GM21576 (cell line): ENCODE results near the gene TMEM258.

Experiments
- ATAC-seq: cut with Tn5 transposase; IDR thresholded peaks from one replicate; pipeline ENCODE4 v1.9.1; 2021; ENCODE audit warnings: mild to moderate bottlenecking, moderate library complexity; ENCODE audit not compliant: unreplicated experiment

The TMEM258 gene

DNA sequence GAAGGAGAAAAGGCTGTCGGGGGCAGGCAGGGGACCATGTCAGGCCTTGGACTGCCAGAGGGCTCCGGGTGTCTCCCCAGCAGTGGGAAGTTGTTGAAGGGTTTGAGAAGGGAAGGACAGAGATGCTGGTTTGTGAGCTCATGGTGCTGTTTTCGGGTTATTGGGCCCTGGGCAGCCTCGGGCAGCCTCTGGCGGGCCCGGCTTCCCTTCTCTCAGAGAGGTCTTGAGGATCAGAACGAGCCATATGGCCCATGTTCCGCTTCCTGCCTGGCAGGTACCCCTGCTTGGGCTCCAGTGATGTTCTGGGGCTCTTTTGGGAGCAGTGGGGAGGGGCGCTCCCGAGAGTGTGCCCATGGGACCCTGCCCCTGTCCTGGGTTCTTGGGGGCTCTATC lies 30.2 kb downstream of the TMEM258 start:
- no peak for ATAC-seq

DNA sequence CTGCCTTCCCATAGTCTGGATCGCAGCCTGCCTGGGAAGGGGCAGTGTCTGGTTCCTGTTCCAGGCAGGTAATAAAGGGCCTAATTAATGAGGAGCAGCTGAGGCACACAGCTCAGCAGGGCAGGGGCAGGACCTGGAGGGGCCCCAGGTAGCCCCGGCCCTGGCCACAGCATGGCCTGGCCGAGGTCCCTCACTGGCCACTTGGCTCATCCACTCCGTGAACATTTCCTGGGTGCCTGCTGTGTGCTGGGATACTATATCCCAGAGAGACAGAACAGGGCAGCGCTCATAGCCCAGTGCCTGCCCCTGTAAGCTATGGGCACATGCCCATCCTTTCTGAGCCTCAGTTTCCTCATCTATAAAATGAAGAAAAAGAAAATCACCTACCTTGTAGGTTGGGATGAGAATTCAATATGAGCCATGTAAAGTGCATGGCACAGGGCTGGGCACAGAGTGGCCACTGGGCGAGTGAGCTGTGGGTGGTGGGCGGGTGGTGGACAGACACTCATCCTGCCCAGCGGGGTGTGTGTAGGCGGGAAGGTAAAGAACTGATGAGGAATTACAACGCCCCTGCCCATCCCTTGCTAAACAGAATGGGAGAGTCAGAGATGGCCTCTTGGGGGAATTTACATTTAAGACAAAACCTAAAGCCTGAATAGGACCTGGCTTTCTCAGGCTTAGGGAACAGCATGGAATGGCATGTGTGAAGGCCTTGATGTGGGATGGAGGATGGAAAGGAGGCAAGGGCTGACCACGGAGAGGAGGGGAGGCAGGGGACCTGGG lies 30.8 kb downstream of the TMEM258 start:
- ATAC-seq, result no peak

DNA sequence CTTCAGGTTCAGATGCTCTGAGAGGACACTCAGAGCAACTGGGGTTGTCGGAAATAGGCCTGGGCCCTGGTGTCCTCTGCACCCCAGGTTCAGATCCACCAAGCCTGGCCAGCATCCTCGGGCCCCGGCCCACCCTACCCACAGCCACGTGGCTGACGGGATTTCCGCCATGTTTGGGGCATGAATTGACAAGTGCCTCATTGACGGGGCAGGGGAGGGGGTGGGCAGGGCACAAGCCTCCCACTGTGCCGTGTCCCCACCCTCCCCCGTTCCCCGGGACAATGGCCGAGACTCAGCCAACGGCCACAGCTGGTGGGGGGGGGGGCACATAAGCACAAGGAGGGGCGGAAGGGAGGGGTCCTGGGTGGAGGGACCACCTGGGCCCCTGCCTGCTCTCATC lies 31.5 kb downstream of the TMEM258 start:
- ATAC-seq, result no peak

DNA sequence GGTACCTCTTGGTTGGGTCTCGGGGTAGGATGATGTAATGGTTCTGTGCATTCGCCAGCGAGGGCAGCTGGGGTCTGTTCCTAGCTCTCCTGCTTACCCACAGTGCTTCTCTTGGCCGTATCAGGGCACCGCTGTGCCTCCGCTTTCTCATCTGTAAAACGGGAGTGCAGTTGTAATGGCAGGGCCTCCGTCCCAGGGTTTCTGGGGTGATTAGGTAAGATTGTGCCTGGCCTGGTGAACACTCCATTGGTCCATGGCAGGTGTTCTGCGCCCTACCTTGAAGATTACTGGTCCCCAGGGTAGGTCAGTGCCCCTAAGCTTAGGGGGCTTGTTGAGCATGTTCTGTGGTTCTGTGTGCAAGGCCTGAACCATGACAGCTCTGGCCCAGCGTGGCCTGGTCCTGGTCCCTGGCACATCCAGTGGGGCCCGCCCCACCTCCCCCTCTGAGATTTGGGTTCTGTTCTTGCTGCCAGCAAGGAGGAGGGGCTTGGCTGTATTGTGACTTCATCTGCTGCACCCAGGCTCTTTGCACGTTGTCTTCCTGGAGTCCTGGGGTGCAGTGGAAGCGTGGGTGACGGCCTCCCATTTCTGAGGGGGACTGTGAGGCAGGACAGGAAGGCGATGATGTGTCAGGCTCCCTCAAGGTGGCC lies 35.1 kb downstream of the TMEM258 start:
- ATAC-seq, result no peak

DNA sequence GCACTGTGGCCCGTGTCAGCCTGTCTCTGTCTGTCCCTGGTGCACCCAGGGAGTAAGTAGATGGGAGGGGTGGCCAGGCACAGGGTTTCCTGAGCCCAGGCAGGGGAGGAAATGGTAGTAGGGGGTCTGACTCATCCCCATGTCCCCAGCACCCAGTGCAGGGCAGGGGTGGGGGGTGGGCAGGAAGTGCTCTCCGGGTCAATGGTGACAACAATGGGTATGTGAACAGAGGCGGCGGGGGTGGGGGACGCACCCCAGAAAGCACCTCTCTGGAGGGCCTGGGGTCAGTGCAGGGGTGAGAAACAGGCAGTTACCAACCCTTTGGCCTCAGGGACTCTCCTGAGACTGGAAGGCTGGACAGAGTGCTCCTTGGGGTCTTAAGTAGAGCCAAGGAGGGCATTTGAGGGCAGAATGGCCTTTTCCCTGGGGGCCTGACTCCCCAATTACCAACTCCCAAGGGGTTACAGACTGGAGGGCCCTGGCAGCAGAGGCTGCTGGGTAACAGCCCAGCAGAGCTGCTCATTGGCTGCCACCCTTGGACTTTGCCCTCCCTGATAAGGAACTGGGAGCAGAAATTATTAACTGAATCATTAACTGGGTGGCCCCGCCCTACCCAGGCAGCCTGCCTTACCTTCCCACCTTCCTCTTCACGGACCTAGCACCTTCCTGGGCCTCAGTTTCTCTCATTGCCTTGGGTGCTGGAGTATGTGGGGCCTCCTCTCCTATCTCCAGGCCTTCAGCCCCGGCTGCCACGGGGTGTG lies 35.8 kb downstream of the TMEM258 start:
- ATAC-seq, result no peak

DNA sequence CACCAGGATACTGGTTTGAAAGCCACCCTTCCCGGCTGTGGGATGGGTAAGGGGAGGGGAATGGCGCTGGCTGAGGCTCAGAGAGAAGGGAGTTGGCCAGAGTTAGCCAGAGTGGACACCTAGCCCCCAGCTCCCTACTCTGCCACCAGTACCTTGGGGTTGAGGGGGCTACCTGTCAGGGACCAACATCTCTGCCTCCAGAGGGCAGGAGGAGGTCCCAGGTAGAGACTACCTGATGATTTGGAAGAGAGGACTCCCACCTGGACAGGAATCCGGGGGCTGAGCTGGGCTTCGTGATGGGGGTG lies 36.3 kb downstream of the TMEM258 start:
- ATAC-seq, result no peak

DNA sequence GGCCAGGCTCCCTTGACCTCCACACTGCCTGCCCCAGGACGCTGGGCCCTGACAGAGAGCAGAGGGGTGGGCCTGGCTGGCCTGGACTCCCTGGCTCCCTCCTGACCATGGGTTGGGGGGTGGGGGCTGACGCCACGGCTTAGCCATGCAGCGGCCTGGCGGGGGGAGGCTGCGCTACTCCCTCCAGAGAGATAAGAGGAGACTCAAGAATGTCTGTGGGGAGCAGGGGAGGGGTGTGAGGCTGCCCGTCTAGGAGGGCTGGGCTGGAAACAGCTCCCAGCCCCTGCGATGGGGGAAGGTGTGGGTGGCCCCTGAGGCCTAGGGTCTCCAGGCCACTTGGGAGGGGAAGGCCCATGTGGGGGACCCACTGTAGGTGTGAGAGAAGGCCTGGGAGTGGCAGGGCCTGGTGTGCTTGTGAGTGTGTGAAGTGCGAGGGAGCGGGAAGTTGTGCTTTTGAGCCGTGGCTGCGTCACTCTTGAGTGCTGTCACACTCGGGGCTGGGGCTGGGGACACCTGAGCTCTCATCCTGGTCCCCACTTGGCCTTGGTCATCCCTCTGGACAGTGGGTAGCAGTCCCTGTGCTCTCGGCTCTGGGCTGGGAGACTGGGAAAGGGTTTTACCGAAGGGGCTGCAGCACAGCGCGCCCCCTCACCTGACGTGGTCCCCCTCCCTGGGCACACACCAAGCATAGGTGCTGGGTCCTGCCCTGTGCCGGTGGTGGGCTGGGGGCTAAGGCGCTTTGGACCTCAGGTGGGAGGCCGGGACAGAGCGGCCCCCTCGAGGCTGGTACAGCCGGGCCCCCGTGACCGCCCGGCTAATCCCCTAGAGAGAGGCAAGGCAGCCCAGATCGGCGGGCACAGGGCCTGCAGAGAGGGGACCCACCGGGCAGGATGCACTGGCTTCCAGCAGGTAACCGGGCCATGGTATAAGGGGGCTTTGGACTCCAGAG lies 37.6 kb downstream of the TMEM258 start:
- no peak for ATAC-seq

DNA sequence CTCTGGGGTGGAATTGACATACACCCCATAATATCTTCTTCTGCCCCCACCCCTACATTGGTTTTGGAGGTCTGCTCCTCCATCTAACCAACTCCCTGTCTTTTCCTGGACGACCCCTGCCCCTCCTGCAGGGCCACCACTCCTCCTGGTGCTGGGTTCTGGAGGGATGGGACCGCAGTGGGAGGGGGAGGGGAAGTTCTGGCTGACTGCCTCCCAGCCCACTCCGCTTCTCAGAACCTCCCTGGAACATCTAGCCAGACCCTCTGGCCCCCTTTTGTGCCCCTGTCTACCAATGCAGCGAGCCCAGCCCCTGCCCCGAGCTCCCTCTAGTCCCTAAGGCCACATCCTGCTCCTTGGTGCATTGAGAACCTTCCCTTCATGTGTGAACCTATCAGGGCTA lies 38.7 kb downstream of the TMEM258 start:
- ATAC-seq, result no peak

DNA sequence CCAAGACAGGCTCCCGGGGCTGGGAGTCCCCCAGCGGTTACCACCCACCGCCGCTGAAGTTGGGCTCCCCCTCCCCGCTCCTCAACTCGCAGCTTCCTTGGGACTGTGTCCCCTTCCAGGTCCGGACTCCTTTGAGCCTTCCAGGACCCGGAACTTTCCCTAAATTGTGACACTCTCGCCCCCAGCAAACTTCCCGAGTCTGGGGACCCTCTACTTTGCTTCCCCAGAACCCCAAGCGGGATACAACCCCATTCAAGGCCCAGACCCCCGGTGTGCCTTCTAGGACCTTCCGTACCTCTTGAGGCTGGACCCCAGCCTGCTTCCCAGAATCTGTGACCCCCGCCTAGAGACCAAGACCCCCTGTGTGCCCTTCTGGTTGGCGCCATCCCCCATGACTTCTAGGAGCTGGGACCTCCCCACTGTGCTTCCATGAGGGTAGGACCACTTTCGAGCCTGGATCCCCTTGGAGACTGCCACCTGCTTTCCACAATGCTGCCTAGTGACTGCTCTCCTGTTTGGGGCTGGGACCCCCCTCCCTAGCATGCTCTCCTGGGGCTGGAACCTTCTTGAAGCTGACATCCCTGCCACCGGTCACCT lies 39.4 kb downstream of the TMEM258 start:
- no peak for ATAC-seq

DNA sequence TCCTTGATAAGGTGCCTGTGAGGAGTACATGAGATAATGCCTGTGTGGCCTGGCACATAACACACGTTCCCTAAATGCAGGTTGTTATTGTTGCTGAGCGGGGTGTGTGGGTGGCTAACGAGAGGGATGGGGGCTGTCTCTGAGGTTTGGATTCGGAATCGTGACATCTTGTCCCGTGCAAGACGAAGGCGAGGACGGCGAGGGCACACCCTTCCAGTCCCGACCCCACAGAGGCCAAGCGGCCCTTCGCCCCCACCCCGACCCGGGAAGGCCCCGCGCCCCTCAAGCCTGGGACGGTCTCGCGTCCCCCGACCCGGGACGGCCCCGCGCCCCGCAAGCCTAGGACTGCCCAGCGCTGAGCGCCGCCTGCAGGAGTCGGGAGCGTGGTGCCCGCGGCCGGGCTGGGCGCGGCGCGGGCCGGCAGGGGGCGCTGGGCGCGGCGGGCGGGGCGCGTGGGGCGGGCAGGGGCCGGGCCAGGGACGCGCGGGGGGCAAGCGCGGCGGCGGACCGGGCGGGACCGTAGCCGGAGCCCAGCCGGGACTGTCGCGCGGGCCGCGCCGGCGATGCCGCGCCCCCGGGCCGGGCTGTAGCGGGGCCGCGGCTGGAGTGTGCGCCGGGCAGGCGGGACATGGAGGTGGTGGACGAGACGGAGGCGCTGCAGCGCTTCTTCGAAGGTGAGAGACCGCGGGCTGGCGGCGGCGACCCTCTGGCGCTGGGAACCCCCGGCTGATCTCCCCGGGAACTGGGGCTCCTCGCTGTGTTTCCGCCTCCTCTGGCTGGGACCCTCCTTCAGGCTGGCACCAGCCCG lies 40.1 kb downstream of the TMEM258 start, which contains the start of gene MYRF:
Gene MYRF, plus strand, starts transcription at position 520 of the 808 bp plus-strand sequence. Its CDS starts 109 bp downstream, at position 629.
- peak; percentile 43 for ATAC-seq

DNA sequence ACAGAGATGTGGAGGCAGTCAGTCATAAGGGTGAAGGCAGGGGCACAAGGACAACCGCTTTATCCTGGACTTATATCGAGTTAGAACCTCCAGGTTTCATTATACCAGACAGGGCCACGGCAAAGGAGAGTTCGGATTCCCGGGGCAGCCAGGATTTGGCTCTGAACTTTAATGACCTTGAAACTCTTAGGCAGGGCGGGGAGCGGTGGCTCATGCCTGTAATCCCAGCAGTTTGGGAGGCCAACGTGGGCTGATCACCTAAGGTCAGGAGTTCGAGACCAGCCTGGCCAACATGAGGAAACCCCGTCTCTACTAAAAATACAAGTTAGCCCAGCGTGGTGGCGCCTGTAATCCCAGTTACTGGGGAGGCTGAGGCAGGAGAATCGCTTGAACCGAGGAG lies 41.0 kb downstream of the TMEM258 start:
- ATAC-seq, result no peak

DNA sequence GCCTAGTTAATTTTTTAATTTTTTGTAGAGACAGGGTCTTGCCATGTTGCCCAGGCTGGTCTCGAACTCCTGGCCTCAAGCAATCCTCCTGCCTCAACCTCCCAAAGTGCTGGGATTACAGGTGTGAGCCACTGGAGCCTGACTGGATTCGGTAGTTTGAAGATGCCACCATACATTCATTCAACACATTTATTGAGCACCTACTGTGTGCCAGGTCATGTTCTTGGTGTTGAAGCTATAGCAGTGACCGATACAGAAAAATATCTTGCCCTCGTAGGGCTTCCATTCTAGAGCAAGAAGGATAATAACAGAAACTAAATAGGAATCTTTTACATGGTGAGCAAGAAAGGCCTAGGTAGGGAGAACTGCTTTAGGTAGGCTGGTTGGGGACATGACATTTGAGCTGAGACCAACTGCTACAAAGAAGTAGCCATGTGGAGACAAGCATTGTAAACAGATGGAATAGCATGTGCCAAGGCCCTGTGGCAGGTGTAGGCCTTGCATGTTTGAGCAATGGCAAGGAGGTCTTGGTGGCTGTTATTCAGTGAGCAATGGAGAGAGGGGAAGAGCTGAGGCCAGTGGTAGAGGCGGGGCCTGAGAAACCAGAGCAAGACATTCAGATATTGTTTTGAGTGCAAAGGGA lies 41.6 kb downstream of the TMEM258 start:
- ATAC-seq, result no peak

DNA sequence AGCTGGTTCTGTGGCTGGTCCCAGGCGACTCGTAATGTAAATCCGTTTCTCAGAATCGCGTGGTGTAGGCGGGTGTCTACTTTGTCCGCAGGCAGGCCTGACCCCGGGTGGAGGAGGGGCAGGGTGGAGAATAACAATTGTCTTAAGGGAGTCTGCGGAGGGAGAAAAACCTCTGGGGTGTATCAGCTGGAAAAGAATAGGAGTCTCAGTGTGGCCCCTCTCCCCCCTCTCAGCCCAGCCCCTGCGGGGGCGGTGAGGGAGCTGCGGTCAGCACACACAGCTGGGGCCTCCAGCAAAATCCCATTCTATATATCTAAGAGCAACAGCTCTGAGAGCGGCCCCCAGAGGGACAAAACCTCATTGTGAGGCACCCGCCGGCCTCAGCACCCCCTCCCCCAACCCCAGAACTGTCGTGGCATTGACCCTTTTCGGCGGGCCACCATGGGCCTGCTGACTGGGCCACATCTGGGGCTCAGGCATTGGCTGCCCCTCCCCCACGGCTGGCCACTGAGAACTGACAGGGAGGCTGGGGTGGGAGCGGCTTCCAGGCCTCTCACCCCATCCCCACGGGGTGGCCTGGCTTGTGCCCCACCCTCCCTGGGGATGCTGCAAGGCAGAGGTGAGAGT lies 42.7 kb downstream of the TMEM258 start:
- ATAC-seq, result no peak

DNA sequence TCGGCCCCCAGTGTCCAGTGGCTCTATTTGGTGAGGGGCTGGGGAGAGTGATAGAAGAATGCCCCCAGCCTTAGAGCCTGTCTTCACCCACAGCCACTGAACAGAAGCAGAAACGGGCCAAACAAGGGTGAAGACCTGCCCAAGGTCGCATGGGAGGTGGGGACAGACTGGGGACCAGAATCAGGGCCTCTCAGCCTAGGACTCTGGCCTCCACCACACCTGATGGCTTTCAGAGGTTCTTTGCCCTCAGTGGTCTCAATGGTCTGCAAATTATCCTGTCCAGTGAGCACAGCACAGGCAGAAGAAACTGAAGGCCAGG lies 44.5 kb downstream of the TMEM258 start:
- ATAC-seq, result no peak

DNA sequence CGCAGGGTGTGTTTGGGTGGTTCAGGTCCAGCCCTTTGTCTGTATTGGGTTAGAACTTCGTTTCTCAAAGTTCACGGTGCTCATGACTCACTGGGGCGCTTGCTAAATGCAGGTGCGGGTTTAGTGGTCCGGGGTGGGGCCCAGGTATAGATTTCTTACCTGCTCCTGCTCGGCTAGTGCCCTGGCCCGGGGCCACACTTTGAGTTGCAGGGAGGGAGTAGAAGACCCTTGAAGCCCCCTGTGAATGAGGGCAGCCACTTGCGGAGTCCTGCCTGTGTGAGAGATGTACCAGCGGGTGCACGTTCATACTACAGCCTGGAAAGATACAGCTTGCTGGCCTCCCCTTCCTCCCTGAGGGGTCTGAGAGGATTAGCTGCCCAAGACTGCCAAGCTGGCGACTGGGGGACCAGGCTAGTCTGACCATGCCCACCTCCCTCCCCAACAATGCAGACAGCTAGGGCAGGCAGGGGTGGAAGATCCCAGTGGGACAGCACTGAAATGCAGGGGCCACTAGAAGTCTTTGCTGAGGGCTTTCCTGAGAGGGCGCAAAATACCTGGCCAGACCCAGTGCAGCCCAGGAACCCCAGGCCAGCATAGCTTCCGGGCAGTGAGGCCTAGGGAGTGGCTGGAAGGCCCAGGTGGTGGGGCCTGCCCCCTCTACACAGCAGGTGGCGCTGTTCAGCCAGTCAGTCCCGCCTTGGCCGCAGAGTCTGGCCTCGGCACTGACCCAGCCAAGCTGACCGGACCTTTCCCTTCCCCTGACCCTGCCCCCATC lies 45.0 kb downstream of the TMEM258 start:
- ATAC-seq, result no peak

DNA sequence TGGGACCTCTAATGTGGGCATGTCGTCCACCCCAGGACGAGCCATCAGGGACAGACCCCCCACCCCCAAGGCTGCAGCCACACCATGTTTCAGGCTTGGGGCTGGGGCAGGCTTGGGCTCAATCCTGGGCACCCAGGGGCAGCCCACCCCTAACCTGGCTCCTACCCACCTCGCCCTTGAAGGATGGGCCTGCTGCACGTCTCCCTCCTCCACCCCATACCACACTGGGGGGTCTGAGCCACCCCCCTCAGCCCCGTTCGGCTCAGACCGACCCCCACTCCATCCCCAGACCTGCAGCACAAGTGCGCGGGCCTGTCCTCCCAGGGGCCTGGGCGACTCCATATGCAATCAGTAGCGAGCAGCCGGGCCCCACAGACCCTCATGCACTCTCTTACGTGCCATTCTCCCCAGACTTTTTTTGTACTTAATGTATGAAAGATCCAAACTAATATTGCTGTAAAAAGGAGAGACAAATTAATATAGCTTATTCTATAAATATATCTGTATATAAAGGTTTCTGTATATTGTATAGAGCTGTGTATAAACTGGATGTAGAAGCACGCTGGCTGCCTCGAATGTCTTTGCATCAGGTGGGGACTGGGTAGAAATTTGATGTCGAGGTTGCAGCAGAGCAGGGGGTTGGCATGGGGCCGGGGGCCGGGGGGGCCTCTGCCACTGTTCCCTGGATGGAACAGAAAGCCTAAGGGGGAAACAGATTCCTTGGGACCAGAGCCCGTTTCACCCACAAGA lies 45.8 kb downstream of the TMEM258 start:
- ATAC-seq, result no peak

DNA sequence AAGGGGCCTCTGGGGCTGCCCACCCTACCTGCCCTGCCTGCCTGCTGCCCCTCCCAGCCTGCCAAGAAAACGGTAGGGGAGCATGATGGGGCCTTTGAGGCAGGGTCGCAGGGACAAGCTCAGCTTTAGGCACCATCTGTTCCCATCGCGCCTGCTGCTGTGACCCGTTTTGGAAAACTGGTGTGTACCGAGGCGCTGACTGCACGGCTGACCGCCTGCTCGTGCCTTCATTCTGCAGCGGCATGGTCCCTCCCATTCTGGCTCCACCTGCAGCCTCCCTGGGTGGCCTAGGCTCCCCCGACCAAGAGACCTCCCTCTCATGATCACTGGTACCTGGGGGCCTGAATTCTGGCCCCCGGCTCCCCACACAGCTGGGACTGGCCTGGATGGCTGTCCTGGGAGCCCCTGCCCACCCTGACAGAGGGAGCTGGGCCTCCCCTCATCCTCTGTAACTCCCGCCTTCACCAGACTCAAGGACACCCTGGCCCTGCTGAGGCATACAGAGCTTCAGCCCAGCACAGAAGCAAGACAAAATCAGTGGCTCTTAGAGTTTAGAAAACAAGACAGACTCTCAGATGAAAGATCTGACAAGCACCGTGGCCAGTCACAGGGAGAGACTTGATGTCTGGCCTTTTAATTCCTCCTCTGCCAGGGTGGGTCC lies 46.5 kb downstream of the TMEM258 start:
- no peak for ATAC-seq
